GM21786 (cell line): Measurements from ENCODE around the gene FEM1B.

Experiments
- ATAC-seq: cut with Tn5 transposase; IDR thresholded peaks from one replicate; pipeline ENCODE4 v1.9.1; 2021; ENCODE audit not compliant: unreplicated experiment

The FEM1B gene

DNA sequence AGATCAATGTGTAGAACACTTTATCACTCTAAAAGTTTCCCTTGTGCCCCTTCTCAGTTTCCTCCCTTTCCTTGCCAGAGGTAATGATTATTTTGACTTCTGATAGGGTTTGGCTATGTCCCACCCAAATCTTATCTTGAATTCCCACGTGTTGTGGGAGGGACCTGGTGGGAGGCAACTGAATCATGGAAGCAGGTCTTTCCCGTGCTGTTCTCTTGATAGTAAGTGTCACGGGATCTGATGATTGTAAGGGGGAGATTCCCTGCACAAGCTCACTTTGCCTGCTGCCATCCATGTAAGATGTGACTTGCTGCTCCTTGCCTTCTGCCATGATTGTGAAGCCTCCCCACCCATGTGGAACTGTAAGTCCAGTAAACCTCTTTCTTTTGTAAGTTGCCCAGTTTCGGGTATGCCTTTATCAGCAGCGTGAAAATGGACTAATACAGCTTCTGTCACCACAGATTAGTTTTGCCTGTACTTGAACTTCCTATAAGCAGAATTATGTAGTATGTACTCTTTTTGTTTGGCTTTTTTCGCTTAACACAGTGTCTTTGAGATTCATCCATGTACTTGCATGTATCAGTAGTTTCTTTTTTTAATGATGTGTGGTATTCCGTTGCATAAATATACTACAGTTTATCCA is 7.2 kb downstream of the FEM1B start:
- no peak for ATAC-seq

- no peak for ATAC-seq
Measured at GRCh38 chr15:68285259-68285980, 7.9 kb downstream of the FEM1B start.

DNA sequence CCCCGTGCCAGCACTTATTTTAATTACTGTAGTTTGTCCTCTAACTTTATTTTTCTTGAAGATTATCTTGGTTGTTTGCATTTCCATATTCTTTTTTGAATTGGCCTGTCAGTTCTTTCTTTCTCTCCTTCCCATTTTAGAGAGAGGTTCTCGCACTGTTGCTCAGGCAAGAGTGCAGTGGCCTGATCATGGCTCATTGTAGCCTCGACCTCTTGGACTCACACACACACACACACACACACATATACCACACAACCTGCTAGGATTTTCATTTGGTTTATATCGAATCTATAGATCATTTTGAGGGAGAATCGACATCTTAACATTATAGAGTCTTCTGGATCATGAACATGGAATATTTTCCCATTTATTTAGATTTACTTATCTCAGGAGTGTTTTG is 8.7 kb downstream of the FEM1B start:
- ATAC-seq, result no peak

DNA sequence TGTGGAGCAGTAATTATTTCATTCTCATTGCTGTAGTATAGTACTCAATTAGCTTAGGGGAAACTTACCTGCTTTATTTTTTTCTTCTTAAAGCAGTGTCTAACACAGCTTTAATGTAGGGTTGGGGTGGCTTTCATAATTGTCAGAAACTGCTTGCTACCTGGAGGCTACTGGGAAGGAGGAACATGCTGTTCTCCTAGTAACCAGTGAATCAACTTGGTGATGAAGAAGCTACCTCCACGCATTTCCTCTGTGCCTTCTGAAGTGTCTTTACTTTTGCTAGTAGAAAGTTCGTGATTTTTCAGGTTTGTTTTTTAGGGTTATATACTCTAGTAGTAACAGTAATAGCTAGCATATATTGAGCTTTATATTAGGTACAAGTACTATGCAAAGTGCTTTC is 11.5 kb downstream of the FEM1B start:
- no peak for ATAC-seq

DNA sequence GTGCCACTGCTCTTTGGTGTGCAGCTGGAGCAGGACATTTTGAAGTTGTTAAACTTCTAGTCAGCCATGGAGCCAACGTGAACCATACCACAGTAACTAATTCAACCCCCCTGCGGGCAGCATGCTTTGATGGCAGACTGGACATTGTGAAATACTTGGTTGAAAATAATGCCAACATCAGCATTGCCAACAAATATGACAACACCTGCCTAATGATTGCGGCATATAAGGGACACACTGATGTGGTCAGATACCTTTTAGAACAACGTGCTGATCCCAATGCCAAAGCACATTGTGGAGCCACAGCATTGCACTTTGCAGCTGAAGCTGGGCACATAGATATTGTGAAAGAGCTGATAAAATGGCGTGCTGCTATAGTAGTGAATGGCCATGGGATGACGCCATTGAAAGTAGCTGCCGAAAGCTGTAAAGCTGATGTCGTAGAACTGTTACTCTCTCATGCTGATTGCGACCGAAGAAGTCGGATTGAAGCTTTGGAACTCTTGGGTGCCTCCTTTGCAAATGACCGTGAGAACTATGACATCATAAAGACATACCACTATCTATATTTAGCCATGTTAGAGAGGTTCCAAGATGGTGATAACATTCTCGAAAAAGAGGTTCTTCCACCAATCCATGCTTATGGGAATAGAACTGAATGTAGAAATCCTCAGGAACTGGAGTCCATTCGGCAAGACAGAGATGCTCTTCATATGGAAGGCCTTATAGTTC is 12.2 kb downstream of the FEM1B start:
- no peak for ATAC-seq

GRCh38 chr15:68290715-68291114 is 13.2 kb downstream of the FEM1B start:
- no peak for ATAC-seq

- no peak for ATAC-seq
Measured at GRCh38 chr15:68292157-68292781, 14.7 kb downstream of the FEM1B start.

- no peak for ATAC-seq
Measured at GRCh38 chr15:68292967-68293366, 15.4 kb downstream of the FEM1B start.

- no peak for ATAC-seq
Measured at GRCh38 chr15:68295014-68295805, 17.7 kb downstream of the FEM1B start.

GRCh38 chr15:68298336-68298735 is 20.8 kb downstream of the FEM1B start:
- no peak for ATAC-seq

DNA sequence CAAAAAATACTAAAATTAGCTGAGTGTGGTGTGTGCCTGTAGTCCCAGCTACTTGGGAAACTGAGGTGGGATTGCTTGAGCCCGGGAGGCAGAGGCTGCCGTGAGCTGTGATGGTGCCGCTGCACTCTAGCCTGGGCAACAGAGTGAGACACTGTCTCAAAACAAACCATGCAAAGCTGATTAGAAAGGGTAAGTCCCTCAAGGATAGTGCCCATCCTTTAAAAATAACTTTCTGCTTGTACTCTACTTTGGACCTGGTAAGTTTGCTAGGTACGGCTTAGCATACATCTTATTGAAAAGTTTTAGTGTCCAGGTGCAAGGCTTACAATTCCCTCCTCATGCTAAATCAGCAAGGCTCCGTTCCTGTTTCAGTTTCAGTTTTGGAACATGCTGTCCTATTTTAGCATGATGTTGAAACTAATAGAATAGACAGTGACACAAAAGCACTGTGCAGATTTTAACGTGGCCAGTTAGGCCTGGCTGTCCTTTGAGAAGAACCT is 21.4 kb downstream of the FEM1B start:
- peak; percentile 85 for ATAC-seq

GRCh38 chr15:68299436-68299835 is 21.9 kb downstream of the FEM1B start:
- peak; percentile 19 for ATAC-seq

GRCh38 chr15:68300115-68300940 is 22.8 kb downstream of the FEM1B start:
- no peak for ATAC-seq

- ATAC-seq, result no peak
Measured at GRCh38 chr15:68301301-68301700, 23.8 kb downstream of the FEM1B start.

- ATAC-seq, result no peak
Measured at GRCh38 chr15:68302729-68303128, 25.2 kb downstream of the FEM1B start.

DNA sequence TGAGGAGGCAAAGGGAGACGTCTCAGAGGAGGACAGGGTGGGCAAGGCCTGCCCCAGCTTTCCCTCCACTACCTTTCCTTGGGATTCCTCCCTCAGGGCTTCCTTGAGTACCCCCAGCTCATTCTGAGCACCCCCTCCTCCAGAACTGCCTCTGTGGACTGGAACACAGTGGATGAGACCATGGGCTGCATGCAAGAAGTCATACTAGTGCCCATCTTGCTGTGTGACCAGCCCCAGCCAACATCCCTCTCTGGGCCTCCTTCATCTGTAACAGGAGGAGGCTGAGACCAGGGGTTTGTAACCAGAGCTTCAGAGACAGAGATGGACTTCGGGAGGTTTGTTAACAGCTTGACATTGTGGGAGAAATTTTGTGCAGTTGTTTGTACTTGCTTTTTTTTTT is 25.6 kb downstream of the FEM1B start:
- no peak for ATAC-seq

DNA sequence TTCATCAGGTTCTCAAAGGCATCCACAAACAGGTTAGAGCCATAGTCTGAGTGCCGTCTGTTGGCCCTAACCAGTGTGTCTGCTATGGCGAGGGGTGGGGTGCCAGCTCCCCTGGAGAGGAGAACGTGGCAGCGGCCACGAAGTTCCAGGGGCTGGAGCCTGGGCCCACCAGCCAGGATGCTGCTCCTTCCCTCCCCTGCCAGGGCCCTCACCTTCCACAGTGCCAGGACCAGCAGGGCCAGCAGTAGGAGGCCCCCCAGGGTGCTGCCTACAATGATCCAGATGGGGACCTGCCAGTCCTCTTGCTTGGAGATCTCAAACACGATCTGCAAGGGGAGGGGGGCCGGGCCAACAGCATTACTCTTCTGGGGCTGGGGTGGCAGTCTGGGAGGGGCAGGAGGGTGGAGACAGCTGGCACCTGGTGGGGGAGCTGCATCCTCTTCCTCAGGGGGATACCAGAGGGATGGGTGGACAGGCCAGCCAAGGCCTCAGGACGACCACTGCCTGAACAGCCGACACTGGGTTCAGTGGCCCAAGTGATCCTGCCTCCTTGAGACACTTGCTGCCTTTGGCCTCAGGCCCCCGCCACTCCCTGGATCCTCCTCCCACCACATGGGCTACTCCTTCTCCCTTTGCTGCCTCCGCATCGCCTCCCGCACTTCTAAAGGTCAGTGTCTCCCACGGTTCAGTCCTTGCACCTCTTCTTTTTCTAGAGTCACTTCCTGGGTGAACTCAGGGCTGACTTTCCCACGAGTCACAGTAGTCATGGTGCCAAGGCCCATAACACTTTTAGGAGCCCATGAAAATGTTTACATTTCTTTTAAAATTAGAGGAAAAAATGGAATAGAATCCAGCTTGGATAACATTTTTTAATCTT is 26.3 kb downstream of the FEM1B start:
- ATAC-seq, result no peak

DNA sequence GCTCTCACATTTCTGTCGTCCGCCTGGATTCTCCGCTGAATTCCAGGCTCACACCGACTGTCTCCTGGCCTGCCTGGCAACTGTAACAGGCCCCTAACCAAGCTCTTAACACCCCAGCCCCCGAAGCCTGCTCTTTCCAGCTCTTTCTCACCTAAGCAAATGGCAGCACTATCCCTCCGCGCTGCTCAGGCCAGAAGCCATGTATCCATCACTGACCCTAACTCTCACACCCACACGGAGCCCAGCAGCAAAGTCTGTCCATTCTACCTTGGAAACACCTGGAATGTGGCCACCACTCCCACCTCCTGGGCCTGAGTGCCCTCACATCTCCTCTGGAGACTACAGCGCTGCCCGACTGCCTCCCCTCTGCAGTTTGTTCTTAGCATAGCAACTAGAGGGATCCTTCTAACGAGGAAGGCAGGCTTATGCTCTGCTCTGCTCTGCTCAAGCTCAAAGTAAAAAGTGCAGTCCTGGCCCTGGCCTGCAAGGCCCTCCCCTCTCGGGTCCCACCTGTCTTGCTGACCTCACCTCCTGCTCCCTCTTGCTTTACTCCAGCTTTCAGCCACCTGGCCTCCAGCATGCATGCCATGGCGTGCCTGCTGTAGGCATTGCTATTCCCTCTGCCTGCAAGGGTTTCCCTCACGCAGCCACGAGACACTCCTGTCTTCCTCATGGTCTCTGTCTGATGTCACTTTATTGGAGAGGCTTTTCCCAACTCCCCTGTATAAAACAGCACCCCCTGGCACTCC is 27.2 kb downstream of the FEM1B start:
- ATAC-seq, result no peak
